Kidney capillary endothelial cell (primary cell): Measurements from ENCODE around the gene CYP27B1.
A peak's percentile ranks its signal among the peaks of the same experiment; 100 is the strongest.
"Not testable (repeated sequence)": the region's sequence is repeated elsewhere in the genome, so short reads cannot be mapped to it uniquely, and the experiment has no call there.

Experiments
- DNase-seq: peaks from one replicate; pipeline ENCODE4 v3.0.0-alpha.2; 2018; ENCODE audit warnings: low spot score

The CYP27B1 gene

DNA sequence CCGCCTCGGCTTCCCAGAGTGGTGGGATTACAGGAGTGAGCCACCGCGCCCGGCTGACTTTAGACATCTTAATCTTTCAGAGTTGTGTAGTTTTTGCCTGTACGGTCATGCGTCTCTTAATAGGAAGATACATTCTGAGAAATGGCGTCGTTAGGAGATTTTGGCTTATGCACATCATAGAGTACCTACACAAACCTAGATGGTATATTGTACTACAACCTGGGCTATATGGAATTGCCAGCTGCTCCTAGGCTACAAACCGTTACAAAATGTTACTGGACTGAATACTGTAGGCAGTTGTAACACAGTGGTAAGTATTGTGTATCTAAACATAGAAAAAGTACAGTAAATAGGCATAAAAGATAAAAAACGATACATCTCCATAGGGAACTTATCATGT is 17.0 kb upstream of the CYP27B1 start:
- no peak for DNase-seq

DNA sequence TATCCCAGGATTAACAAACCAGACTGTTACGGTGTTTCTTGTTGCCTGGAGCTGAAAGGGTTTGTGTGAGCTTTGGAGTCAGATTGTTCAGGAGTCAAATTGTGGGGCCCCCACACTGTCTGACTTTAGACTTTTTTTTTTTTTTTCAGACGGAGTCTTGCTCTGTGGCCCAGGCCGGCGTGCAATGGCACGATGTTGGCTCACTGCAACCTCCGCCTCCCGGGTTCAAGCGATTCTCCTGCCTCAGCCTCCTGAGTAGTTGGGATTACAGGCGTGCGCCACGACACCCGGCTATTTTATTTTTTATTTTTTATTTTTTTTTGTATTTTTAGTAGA is 16.6 kb upstream of the CYP27B1 start:
- DNase-seq, result no peak

DNA sequence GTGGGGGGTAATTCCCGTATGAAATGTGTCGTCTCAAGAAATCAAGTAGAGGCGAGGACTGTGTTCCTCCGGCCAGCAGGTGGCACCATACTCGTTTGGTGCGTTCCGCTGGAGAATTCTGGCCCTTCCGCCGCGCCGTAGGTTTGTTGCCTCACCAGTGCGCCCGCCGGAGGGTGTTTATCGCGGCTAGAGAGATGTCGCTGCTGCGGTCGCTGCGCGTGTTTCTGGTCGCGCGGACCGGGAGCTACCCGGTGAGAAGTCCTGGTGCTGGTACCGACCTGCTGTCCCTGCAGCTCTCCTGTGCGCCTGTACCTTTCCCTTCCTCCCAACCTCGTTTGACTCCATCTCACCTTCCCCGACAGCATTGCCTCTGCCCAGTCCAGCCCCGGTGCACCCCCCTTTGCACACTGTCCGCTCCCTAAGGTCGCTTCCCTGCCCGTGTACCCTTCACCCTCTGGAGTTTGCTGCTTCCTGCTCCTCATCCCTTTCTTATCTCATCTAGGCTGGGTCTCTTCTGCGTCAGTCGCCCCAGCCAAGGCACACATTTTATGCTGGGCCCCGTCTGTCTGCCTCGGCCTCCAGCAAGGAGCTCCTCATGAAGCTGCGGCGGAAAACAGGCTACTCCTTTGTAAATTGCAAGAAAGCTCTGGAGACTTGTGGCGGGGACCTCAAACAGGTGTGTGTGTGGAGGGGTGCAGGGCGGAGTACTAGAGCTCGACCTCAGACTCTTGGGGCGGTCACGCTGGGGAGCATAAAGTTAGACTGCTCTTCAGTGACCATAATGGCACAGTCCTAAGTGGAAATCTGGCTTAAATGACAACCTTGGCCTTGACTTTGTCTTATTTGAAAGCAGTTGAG is 16.0 kb upstream of the CYP27B1 start, which contains the start of gene TSFM:
Gene TSFM (plus strand): TSS at position 180 of the 858 bp plus-strand sequence. CDS start 15 bp downstream, at position 195.
- DNase-seq, result peak; percentile 83

DNA sequence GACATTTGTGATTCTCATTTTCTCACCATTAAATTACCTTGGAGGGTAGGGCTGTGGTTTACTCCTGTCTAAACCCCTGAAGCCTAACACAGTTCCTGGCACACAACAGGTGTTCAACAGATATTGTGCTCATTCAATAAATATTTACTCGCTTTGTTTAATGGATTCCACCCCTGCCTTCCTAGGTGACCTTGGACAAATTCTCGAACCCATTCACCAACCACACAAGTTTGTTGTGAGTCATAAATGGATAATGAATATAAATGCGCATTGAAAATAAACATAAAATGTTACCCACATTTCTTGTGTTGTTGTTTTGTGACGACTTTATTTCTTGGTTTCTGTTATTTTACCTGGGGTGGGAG is 15.3 kb upstream of the CYP27B1 start:
- DNase-seq, result no peak

DNA sequence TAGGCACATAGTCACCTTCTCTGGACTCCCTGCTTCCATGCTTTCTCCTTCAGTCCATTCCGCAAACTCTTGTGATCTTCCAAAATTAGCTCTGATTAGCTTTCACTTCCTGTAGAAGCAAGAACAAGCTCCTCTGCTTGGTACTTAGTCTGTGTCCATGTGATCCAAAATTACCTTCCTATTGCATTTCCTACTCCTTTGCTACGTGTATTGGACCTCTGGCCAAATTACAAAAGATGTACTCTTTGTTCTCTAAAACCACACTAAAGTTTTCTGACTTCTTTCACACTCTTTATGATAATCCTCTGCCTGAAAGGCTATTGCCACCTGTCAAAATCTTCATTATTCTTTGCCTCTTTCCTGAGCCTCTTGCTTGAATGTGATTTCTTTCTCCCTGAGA is 14.9 kb upstream of the CYP27B1 start:
- no peak for DNase-seq

DNA sequence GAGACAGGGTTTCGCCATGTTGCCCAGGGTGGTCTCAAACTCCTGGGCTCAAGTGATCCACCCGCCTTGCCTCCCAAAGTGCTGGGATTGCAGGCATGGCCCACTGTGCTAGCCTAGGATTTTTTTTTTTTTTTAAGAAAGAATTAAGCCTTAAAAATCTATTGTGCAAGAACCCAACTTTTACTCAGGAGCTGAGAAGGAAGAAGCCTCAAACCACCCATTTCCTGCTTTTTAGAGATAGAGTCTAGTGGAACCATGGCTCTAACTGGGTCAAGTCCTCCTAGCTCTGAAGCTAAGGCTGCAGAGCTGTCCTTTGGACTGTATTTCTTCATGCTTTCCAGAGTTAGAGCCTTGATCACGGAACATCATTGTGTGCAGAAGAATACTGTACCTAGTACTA is 14.4 kb upstream of the CYP27B1 start:
- DNase-seq, result no peak

DNA sequence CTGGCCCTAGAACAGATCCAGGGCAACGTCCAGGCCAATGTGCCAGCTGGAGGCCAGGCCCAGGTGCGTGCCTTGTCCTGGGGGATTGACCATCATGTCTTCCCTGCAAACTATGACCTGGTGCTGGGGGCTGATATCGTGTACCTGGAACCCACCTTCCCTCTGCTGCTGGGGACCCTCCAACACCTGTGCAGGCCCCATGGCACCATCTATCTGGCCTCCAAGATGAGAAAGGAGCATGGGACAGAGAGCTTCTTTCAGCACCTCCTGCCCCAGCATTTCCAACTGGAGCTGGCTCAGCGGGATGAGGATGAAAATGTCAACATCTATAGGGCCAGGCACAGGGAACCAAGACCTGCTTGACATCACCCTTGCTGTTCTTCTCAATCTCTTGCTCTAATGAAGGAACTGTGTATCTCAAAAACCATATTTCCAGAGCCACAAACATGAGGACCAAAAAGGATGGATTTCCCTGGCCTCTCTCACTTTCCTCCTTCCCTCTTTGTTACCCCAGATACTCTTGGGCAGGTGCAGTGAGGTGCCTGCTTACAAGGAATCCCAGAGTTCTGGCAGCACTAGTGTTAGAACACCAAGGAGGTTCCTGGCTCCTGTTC is 13.5 kb upstream of the CYP27B1 start:
- DNase-seq, result no peak

DNA sequence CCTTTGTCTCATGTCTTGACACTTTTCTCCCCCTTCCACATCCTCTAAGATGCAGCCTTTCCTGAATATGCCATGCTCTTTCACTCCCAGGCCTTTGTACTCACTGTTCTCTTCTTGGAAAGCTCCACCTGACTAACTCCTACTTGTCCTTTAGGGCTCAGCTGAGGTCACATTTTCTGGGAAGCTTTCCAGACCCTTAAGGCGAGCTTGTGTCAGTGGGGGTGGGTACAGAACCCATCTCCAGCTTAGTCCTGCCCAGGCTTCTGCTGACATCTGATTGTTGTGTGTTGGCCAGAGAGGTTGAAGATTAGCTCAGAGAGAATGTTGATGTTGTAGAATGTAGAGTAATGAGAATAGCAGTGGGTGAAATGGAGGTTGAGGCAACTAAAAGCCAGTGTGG is 12.9 kb upstream of the CYP27B1 start:
- DNase-seq, result no peak

DNA sequence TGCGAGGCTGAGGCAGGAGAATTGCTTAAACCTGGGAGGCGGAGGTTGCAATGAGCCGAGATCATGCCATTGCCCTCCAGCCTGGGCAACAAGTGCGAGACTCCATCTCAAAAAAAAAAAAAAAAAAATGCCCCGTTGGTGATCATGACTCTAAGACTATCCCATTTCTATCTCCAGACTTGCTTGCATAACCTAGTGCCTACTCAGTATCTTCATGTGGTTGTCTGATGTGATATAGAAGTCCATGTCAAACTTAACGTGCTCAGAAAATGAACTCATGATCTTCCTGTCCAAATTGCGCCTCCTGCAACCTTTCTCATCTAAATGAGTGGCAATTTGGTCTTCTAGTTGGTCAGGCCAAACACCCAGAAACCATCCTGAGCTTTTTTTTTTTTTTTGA is 11.0 kb upstream of the CYP27B1 start:
- no peak for DNase-seq

DNA sequence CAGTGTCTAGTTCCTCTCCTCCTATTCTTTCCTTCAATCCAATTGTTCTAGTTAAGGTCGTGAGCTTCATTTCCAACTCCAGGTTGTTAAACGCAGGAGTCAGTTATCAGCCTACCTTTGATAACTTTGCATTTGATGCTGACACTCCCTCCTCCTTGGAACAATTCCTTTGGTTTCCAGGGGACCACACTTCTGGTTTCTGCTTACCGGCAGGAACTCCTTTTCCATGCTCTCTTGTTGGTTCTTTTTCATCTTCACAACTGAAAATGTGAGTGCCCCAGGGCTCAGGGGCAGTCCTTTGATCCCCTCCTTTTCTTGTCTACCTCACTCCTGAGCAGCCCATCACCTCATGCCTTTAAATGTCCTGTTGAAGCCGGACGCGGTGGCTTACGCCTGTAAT is 10.5 kb upstream of the CYP27B1 start:
- no peak for DNase-seq

DNA sequence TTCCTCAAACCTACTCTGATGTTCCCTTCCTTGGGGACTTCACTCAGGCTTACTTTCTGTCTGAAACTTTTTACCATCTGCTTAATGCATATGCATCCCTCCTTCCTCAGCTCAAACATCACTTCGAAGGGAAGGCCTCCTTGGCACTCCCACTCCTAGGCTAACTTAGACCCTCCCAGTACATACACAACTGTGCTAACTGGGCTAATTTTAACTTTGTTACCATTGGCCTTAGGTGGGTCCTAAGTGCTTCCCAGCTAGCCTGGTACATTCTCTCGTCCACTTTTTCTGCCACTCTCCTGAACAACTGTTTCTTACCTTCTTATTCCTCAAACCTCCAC is 9.3 kb upstream of the CYP27B1 start:
- DNase-seq, result no peak

DNA sequence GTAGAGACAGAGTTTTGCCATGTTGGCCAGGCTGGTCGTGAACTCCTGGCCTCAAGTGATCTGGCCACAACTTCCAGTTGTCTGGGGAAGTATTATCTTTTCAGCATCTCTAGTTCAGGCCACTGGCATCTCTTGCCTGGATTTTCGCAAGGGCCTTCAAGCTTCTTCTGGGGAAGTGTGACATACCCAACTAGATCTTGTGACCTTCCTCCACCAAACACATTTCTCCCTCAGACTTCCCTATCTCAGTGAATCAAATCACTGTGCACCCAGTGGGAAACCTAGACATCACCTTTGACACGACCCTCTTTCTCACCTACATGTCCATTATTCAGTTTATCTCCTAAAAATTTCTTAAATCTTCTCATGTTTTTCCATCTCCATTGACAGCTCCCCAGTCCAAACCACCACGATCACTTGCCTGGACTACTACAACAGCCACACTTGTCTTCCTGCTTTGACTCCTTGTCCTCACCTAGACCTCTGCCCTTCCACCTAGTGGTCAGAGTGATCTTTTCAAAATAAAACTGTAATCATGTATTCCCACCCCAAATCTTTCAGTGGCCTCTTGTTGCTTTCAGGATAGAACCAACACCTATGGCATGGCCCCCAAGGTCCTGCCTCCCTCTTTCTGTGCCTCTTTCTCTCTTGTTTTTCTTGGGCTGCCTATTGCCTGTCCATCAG is 8.8 kb upstream of the CYP27B1 start:
- DNase-seq, result no peak

DNA sequence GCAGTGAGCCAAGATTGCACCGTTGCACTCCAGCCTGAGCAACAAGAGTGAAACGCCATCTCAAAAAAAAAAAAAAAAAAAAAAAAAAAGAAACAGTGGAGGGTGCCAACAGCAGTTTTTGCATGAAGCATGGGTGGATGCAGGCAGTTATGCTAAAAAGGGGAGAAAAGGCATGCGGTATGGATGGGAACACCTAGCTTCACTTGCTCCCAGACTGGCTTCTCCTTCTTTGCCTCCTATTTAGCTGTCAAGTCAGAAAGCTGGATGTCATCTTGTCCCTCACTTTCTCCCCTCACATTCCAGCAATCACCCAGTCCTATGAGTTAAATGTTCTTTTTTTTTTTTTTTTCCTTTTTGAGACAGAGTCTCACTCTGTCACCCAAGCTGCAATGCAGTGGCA is 8.2 kb upstream of the CYP27B1 start:
- no peak for DNase-seq

DNA sequence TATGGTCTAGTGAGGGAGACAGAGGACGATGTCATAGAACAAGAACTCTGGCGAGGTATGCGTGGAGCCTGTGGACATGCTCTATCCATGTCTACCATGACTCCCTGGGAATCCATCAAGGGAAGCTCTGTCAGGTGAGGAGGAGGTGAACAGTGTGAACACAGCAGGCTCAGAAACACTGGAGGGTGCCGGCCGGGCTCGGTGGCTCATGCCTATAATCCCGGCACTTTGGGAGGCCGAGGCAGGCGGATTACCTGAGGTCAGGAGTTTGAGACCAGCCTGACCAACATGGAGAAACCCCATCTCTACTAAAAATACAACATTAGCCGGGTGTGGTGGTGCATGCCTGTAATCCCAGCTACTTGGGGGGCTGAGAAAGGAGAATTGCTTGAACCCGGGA is 7.8 kb upstream of the CYP27B1 start:
- DNase-seq, result not testable (repeated sequence)

DNA sequence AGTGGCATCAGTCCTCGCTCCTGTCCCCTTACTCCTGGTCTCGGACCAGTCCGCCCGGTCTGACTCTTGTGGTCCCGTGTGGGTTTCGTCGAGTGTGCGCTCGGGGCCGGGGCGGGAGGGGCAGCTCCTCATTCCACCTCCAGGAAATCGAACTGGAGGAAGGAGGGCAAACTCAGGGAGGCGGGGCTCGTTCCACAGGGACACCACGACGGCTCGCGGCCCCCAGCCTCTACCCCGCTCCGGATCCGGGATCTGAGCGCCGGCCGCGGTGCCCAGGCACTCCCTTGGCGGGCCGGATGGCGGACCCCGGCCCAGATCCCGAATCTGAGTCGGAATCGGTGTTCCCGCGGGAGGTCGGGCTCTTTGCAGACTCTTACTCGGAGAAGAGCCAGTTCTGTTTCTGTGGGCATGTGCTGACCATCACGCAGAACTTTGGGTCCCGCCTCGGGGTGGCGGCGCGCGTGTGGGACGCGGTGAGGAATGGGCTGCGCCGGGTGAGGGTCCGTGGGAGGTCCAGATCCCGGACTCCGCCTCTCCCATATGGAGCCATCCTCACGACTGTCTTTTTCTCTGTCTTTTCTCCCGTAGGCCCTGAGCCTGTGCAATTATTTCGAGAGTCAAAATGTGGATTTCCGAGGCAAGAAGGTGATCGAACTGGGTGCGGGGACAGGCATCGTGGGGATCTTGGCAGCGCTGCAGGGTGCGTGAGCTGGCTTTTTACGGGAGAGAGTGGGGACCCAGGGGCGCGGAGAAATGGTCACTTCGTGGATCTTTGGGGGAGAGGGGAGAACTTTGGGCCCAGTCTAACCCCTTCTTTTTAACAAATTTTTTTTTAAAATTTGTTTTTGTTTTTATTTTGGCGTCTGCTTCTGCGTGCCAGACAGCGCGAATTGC is 5.8 kb upstream of the CYP27B1 start, which contains the start of gene EEF1AKMT3:
Gene EEF1AKMT3 (plus strand): TSS at position 186 of the 894 bp plus-strand sequence. CDS start 111 bp downstream, at position 297.
- no peak for DNase-seq

DNA sequence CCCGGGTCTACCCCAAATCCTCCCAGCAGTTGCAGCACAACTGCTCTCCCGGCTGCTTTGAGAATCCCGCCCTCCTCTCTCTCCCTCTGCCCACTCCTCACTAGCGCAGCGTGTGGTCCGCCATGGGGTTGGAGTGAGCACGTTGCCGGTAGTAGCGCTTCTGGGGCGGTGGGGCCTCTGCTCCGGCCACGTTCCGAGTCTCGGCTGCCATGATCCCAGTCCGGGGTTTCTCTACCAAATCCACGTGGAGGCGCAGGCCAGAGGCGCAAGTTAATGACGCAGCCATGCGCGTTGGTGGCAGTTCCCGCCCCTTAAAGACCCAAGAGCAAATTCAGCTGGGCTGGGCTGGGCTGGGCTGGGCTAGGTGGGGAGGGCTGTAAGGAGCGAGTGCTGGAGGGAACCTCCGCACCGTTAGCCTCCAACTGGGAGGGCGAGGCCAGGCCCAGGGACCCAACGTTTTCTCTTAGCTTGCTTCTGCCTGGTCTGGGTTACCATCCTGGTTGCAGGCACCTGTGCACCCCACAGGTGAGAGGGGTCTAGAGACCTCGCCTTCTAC is 5.1 kb upstream of the CYP27B1 start, which contains the start of gene METTL1:
Gene METTL1 (minus strand): TSS at position 233 of the 556 bp plus-strand sequence. CDS start 22 bp downstream, at position 211.
- DNase-seq, result peak; percentile 92

DNA sequence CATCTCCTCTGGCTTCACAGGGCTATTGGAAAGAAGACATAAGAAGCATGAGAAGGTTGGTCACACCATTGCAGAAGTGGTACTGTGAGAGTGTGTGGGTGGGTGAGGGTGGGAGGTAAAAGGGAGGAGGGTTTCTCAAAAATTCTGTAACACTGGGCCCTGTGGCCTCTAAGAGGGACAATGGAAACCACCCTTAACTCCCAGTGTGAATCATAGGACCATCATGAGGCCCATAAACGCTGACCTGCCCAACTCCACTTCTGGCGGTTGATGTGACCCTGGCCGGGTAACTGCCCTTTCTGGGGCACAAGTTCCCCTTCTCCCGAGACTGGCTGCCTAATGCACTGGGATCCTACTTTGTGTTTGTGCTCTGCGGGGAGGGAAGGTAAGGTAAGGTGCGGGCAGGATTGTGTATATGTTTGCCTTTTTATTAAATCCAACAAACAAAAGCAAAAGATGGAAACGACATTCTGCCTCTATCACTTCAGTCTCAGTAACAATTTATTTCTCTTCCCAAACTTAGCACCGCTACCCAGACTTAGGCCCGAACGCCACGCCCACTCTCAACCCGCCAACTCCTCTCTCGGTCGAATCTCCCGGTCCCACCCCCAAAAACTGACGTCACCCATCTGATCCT is 4.5 kb upstream of the CYP27B1 start:
- DNase-seq, result peak; percentile 81

DNA sequence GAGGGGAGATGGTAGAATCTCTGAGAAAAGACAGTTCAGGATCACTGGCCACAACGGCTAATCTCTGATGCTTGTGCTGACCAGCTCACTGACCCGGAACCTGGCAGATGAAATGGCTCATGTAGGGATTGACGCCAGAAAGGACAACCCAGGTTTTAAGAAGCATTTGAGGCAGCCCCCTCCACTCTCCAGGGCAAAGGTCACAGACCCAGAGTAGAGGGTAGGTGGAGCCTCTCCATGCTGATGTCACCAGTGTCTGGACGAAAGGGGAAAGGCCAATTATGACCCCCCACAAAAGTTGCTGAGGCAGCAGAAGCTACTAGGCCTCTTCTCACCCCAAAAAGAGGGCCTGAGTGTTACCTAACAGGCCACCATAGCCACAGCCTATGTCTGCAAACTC is 3.9 kb upstream of the CYP27B1 start:
- no peak for DNase-seq

DNA sequence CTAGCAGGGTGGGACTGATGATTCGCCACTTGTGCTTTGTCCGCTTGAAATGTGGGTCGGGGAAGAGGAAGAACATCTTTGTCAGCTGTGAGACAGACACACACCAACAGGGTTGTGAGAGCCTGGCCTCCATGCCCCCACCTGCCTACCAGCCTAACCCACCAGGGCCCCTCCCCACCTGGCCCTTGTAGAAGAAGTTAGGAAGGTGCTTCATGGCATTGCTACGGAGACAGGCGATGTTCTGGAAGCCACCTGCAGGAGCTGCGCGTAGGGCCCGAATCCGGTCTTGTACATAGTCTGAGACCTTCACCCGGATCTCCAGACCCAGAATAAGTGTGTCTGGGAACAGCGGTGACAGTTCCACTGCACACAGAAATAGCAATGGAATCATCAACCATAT is 2.7 kb upstream of the CYP27B1 start:
- no peak for DNase-seq

DNA sequence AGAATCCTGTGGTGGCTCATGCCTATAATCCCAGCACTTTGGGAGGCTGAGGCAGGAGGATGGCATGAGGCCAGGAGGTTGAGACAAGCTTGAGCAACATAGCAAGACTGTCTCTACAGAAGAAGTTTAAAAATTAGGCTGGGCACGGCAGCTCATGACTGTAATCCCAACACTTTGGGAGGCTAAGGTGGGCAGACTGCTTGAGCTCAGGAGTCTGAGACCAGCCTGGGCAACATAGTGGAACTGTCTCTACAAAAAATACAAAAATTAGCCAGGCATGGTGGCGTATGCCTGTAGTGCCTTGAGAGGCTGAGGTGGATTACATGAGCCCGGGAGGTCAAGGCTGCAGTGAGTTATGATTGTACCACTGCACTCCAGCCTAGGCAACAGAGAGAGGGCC is 998 bp upstream of the CYP27B1 start:
- DNase-seq, result no peak

DNA sequence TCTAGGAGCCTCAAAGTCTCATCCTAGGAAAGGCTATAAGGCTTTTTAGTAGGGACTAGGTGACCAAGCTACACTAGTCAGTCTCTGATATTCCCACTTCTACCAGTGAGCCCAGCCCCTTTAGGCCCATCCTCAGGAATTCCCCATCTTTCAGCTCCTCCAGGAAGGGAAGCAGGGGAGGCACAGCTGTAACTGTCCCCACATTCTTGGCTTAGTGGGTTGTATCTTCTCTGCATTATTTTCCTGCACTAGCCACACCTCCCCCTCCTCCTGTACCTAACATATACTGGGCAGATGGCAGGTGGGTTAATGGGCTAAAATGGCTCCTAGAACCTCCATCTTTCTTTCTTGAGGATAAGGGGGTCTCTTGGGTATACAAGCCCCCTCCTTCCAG is 424 bp upstream of the CYP27B1 start:
- no peak for DNase-seq
